Measurements from ENCODE around the gene IMPDH2.
A peak's percentile ranks its signal among the peaks of the same experiment; 100 is the strongest.
"Not testable (repeated sequence)": the region's sequence is repeated elsewhere in the genome, so short reads cannot be mapped to it uniquely, and the experiment has no call there.

Gene IMPDH2

GRCh38 chr3:49012441-49013017 lies 16.7 kb downstream of the IMPDH2 start:
- TF ChIP-seq, protein P1, sequence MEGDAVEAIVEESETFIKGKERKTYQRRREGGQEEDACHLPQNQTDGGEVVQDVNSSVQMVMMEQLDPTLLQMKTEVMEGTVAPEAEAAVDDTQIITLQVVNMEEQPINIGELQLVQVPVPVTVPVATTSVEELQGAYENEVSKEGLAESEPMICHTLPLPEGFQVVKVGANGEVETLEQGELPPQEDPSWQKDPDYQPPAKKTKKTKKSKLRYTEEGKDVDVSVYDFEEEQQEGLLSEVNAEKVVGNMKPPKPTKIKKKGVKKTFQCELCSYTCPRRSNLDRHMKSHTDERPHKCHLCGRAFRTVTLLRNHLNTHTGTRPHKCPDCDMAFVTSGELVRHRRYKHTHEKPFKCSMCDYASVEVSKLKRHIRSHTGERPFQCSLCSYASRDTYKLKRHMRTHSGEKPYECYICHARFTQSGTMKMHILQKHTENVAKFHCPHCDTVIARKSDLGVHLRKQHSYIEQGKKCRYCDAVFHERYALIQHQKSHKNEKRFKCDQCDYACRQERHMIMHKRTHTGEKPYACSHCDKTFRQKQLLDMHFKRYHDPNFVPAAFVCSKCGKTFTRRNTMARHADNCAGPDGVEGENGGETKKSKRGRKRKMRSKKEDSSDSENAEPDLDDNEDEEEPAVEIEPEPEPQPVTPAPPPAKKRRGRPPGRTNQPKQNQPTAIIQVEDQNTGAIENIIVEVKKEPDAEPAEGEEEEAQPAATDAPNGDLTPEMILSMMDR (IDR thresholded peaks at IDR 0.05; ENCODE audit: extremely low read depth, missing control alignments) = no peak
- no peak for DNase-seq (ENCODE audit: low spot score)

- DNase-seq (ENCODE audit: low spot score) = no peak
- TF ChIP-seq, protein P1 (IDR thresholded peaks at IDR 0.05; ENCODE audit: extremely low read depth, missing control alignments) = no peak
Measured at GRCh38 chr3:49009396-49009795, 19.8 kb downstream of the IMPDH2 start.

GRCh38 chr3:49008627-49009026 lies 20.6 kb downstream of the IMPDH2 start:
- DNase-seq (ENCODE audit: low spot score) = not testable (repeated sequence)

DNA sequence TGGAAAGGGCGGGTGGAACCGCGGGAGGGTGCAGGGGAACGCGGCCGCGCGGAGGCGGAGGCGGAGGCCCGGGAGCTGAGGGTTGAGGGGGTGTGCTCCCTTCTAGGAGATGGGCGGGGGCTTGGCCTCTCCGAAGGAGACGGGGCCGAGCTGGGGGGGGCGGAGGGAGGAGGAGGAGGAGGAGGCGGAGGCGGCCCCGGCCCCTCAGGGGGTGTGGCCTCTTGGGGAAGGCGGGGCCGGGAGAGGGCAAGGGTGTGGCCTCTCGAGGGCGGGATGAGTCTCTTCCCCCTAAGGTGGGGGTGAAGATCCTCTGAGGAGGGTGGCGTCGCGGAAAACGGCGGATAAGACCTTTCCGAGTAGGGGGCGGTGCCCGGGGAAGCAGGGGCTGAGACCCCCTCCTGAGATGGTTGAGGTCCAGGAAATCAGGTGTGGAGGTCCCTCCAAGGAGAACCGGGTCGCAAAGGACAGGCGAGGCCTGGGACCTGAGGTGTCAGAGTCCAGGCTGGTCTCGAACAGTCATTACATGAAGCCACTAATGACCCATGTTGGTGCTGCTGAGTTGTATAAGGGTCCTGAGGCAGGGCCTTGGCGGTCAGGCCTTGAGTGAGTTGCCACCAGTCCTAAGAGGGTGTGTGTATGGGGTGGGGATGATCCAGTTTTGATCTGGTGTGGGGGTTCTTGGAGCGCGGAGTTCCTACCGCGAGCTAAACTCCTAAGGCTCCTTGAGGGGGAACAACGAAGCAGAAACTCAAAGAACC lies 21.2 kb downstream of the IMPDH2 start:
- peak; percentile 87 for DNase-seq (ENCODE audit: low spot score)
- TF ChIP-seq, protein P1 (IDR thresholded peaks at IDR 0.05; ENCODE audit: extremely low read depth, missing control alignments) = no peak

DNA sequence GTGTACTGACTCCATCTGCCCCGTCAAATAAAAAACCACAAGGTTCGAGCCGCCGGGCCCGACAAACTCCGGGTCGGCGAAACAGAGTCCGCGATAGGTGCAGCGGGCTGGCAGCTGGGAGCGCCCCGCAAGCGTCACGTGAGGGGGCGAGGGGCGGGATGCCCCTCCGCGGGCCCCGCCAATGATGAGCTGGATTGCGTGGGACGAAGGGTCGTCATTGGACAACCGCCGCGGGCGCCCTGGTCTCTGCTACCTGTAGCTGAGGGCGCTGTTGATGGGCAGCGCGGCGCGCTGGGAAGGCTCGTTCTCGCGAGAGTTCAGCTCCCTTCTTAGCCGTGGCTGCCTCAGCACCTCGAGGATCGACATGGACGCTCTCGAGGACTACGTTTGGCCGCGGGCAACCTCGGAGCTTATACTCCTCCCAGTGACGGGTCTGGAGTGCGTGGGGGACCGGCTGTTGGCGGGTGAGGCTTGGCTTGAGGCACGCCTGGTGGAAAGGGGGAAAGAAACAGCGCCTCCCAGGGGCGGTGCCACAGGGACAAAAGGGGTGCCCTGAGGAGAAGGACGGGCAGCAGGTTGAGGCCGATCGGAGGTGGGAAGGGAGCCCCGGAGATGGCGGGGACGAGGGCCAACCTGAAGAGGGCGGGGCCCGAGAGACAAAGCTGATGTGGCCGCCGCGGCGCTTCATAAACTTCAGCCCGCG lies 22.0 kb downstream of the IMPDH2 start, which contains the start of gene WDR6:
Gene WDR6, plus strand, starts transcription at position 324 of the 703 bp plus-strand sequence. Its CDS starts 41 bp downstream, at position 365.
- DNase-seq (ENCODE audit: low spot score) = peak; percentile 97
- TF ChIP-seq, protein P1 (IDR thresholded peaks at IDR 0.05; ENCODE audit: extremely low read depth, missing control alignments) = peak; percentile 35

- TF ChIP-seq, protein P1 (IDR thresholded peaks at IDR 0.05; ENCODE audit: extremely low read depth, missing control alignments) = no peak
- DNase-seq (ENCODE audit: low spot score) = no peak
Measured at GRCh38 chr3:49006408-49007067, 22.7 kb downstream of the IMPDH2 start.

DNA sequence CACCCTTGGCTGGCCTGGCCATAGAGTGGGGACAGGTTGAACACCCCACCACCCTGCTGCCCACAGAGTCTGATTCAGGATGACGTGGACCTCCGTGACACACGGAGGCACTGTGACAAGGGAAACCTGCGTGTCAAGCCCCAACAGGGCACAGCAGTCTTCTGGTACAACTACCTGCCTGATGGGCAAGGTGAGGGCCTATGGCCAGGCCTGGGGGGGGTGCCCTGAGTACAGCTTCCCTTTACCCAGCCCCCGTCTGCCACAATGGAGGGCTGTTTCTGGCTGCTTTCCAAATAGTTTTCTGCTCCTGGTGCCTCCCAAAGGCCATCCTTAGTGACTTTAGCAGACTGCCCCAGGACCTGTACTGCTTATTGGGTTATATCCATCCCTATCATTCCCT lies 23.2 kb downstream of the IMPDH2 start:
- no peak for DNase-seq (ENCODE audit: low spot score)
- TF ChIP-seq, protein P1 (IDR thresholded peaks at IDR 0.05; ENCODE audit: extremely low read depth, missing control alignments) = no peak
